DMS79 treated with DMSO at 0.1 percent for 48 hours (cell line): Measurements from ENCODE around the gene BZW2.
A peak's percentile ranks its signal among the peaks of the same experiment; 100 is the strongest.

Experiments used
- DNase-seq: peaks from one replicate; lab custom pipeline; 2025; lab: John Stamatoyannopoulos, UW

The BZW2 gene

GRCh38 chr7:16753932-16754855 is 108.2 kb downstream of the BZW2 start:
- peak; percentile 41 for DNase-seq

DNA sequence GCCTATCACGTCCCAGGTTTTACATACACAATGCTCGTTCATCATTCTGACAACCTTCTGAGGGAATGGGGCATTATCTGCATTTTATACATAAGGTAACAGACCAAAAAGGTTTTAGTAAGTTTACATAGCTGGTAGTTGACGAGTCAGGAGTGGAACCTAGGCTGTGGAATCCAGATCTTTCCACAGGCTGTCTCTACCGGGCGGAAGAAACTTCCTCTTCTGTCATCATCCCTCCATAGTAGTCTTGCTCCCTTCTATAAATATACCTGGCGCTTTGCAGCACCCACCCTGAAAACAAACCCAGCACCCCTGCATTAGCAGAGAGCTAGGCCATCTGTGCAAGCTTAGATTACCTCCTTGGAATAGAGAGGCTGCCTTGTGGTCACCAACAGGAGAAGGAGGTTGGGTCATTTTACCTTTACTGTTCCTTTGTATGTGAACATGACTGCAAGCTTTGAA is 108.9 kb downstream of the BZW2 start:
- no peak for DNase-seq

DNA sequence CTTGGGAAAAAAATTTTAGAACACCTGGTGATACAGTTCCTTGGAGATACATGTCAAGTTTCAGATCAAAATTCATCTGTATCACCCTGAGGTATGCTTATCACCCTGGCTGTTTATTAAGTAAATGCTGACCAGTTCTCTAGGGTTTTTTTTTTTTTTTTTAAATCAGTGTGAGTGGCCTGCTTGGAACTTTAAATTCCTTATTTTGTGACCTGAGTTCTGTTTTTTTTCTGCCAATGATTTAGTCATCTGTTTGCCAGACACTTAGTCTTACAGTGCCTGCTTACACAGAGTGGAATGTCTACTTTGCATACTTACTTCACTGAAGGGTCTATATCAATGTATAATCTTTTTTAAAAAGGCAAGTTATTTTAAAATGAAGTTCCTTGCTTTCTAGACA is 109.4 kb downstream of the BZW2 start:
- DNase-seq, result no peak
